Sigmoid colon (tissue), 7 donors: Measurements from ENCODE around the gene TGFB1I1. TPM values are rescaled to one million over a fixed set of nuclear protein-coding genes. Genes with fewer than 3 reads are reported as not detected.
"Not testable (repeated sequence)": the region's sequence is repeated elsewhere in the genome, so short reads cannot be mapped to it uniquely, and the experiment has no call there.

Source experiments
- DNase-seq: peaks from one replicate; pipeline ENCODE4 v3.0.0-alpha.2; 2019
- H3K27ac ChIP-seq, 4 donors: fragments of 200-600 bp; sonication (generic); one replicate each; pipeline ENCODE4 v1.5.1; 2016 to 2019; ENCODE audit warnings: mild to moderate bottlenecking in 1 of 4
- H3K27me3 ChIP-seq, 3 donors: fragments of 200-600 bp; sonication (generic); one replicate each; pipeline ENCODE4 v1.5.1; 2019; ENCODE audit warnings: mild to moderate bottlenecking in 1 of 3
- H3K36me3 ChIP-seq, 4 donors: fragments of 200-600 bp; sonication (generic); one replicate each; pipeline ENCODE4 v1.5.1; 2016 to 2019
- H3K4me1 ChIP-seq, 4 donors: fragments of 200-600 bp; sonication (generic); one replicate each; pipeline ENCODE4 v1.5.1; 2017 to 2019
- H3K4me3 ChIP-seq, 4 donors: fragments of 200-600 bp; sonication (generic); one replicate each; pipeline ENCODE4 v1.5.1; 2017 to 2019; ENCODE audit warnings: mild to moderate bottlenecking in 2 of 4, moderate library complexity in 1 of 4
- H3K9me3 ChIP-seq, 4 donors: fragments of 200-600 bp in 3 of 4; sonication (generic) in 3 of 4; one replicate each; pipeline versions ENCODE4 v1.5.1 to v1.6.1; 2013 to 2019
- EP300 ChIP-seq, 4 donors: sonication (generic); formaldehyde crosslinking; IDR thresholded peaks; one replicate each; pipeline ENCODE4 v1.6.1; 2017; ENCODE audit warnings: antibody characterized with exemption in 4 of 4
- POLR2A ChIP-seq, 2 donors: fragments of 450-650 bp; IDR thresholded peaks; one replicate each; pipeline ENCODE4 v1.6.1; 2016; ENCODE audit warnings: antibody characterized with exemption in 2 of 2, mild to moderate bottlenecking in 2 of 2, moderate library complexity in 2 of 2
- POLR2AphosphoS5 ChIP-seq, 4 donors: sonication (generic); formaldehyde crosslinking; IDR thresholded peaks; one replicate each; pipeline ENCODE4 v1.6.1; 2017; ENCODE audit warnings: antibody characterized with exemption in 4 of 4
- WGBS, 2 donors: extraction: QIAGEN DNeasy Blood & Tissue Kit; methylation state at CpG; one replicate each; pipeline ENCODE4 v1.1.7; 2013; 5-methylcytosine and 5-hydroxymethylcytosine counted together
- intact Hi-C: fragments of 100-400 bp; cut with DNase I; formaldehyde crosslinking; loops from one replicate; pipeline ENCODE4 v1.15.1; 2023
- polyA plus RNA-seq, 3 donors: library from polyadenylated mRNA; stranded (reverse); fragments of 200-250 nt; gene quantifications; one replicate each; pipeline ENCODE4 v1.2.3, GENCODE V29; 2013
- total RNA-seq, 4 donors: library from RNA; depleted of rRNA; stranded (reverse); fragments of >200 nt; gene quantifications; one replicate each; pipeline ENCODE4 v1.1.0, GENCODE V29; 2016
- TF ChIP-seq, protein P1 (sequence below), 4 experiments: fragments of 450-650 bp in 3 of 4; fragments of 200-600 bp in 1 of 4; IDR thresholded peaks; one replicate each; pipeline ENCODE4 v1.5.1; 2016 to 2019; ENCODE audit warnings: antibody characterized with exemption in 4 of 4, mild to moderate bottlenecking in 3 of 4, moderate library complexity in 2 of 4
- donor health status: healthy with polysubstance abuse.
- donor health status: Bipolar disorder and iron deficiency.
- donor health status: healthy.

The TGFB1I1 gene
- total and polyA plus RNA-seq, 7 donors, result 10.4 to 339 (median 124) TPM

DNA sequence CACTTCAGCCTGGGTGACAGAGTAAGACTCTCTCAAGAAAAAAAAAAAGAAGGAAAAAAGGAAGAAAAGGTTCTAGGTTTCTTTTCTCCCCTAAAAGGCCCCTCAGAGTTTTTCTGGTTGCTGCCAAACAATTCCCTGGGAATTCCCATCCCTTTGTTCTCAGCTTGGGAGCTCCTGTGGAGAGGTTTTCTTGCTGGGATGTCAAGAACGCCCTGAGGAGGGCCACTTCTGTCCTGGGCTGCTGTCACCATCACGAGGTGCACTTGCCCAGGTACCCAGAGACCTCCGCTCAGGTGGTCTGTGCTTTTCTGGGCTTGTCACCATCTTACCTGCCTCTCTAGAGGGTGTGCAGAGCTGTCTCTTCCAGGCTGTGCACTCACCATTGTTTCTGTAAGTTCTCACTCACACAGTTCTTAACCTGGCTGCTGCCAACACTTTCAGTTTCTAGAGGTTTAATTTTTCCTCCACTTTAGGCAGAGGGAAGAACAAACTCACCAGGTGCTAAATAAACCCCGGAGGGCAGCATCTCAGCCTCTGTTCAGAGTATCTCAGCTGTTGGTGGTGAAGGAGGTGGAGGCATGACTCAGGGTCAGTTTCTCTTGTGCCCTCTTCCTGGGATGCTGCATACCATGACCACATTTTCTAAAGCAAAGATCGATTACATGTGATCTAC is 41.4 kb upstream of the TGFB1I1 start:
- Histone ChIP-seq H3K27ac (no peak overlapping the region), H3K9me3 (no peaks in the 10 kb centered on the region), H3K27me3 (no peaks in the 10 kb centered on the region), H3K4me1 (peaks cover 0 to 11% (median 10%) of the 10 kb centered on the region in 4 donors), H3K36me3 (no peaks in the 10 kb centered on the region), H3K4me3 (no peak overlapping the region)
- DNase-seq, result peak; percentile 13
- TF ChIP-seq, protein P1, sequence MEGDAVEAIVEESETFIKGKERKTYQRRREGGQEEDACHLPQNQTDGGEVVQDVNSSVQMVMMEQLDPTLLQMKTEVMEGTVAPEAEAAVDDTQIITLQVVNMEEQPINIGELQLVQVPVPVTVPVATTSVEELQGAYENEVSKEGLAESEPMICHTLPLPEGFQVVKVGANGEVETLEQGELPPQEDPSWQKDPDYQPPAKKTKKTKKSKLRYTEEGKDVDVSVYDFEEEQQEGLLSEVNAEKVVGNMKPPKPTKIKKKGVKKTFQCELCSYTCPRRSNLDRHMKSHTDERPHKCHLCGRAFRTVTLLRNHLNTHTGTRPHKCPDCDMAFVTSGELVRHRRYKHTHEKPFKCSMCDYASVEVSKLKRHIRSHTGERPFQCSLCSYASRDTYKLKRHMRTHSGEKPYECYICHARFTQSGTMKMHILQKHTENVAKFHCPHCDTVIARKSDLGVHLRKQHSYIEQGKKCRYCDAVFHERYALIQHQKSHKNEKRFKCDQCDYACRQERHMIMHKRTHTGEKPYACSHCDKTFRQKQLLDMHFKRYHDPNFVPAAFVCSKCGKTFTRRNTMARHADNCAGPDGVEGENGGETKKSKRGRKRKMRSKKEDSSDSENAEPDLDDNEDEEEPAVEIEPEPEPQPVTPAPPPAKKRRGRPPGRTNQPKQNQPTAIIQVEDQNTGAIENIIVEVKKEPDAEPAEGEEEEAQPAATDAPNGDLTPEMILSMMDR (IDR thresholded peaks at IDR 0.05), result no peak
- no peak for TF ChIP-seq POLR2A (IDR thresholded peaks at IDR 0.05)
- 61 to 65% methylated on average over 5 of the region's 5 CpGs for WGBS, 2 donors
- intact Hi-C loops, result no loop called here

DNA sequence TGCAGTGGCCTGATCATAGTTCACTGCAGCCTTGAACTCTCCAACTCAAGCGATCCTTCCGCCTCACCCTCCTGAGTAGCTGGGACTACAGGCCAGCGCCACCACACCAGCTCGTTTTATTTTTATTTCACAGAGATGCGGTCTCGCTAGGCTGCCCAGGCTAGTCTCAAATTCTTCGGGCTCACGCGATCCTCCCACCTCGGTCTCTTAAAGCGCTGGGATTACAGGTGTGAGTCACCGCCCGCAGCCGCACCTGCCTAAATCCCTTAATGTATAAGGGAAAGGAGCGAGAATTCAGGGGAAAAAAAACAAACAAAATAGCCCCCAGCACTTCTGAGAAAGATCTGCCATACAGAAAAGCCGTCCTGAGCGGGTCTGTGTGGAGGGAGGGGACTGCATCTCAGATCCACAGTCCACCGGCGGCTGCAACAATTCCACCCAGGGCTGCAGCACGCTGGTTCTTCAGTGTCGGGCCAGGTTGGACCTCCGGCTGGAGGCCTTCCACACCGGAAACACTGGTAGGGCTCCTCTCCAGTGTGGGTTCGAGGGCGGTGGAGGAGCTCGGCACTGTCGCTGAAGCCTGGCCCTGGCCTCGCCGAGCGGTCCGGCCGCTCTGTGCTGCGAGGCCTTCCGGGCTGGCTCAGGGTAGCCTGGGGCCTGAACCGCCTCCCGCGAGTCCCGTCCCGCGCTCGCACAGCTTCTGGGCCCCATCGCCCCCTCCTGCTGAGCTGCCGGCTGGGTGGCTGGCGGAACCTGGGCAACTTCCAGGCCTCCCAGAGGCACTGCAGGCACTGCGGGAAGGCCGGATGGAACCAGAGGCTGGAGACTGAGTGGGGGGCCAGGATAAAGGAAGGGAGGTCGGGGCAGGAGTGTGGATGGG is 36.4 kb upstream of the TGFB1I1 start:
- no peaks in the 10 kb centered on the region for H3K9me3 ChIP-seq
- intact Hi-C loops, result no loop called here
- no peaks in the 10 kb centered on the region for H3K27me3 ChIP-seq
- H3K27ac ChIP-seq, result no peak overlapping the region
- no peaks in the 10 kb centered on the region for H3K36me3 ChIP-seq
- WGBS, 2 donors, result 95 to 96% methylated on average over 47 of the region's 47 CpGs
- H3K4me3 ChIP-seq, result no peak overlapping the region
- peak; percentile 44 for DNase-seq
- TF ChIP-seq EP300 (IDR thresholded peaks at IDR 0.05), result no peak
- TF ChIP-seq, protein P1 (IDR thresholded peaks at IDR 0.05), result no peak
- no peak for TF ChIP-seq POLR2AphosphoS5 (IDR thresholded peaks at IDR 0.05)
- no peak for TF ChIP-seq POLR2A (IDR thresholded peaks at IDR 0.05)
- H3K4me1 ChIP-seq, result no peaks in the 10 kb centered on the region

DNA sequence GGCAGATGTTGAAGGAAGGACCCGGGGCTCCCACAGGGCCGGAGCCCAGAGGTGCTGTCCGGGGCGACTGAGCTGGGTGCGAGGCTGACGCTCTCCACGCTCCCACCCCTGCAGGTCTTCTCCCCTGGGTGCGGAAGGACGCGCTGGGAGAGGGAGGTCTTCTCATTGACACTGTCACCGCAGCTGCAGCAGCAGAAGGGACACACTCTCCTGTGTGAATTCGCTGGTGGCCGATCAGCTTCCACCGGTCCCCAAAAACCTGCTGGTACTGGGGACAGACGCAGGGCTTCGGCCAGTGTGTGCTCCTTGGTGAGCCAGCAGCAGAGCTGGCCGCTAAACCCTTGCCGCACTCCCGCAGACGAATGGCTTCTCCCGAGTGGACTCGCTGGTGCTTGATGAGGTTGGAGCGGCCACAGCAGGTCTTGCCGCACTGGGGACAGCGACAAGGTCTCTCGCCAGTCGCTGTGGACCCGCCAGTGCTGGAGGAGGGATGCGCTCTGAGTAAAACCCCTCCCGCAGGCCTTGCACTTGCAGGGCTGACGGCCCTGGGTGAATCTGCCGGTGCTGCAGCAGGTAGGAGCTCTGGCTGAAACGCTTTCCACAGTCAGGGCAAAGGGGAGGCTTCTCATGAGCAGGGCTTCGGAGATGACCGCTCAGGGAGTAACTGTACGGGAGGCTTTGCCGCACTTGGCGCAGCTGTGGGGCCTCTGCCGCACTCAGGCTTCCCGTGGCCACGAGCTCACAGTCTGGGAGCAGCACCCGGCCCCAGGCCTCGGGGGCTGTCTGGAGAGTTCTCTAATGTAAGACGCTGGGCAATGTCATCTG is 35.5 kb upstream of the TGFB1I1 start:
- Histone ChIP-seq H3K9me3 (no peaks in the 10 kb centered on the region), H3K4me1 (no peaks in the 10 kb centered on the region), H3K27ac (no peak overlapping the region), H3K36me3 (no peaks in the 10 kb centered on the region), H3K4me3 (no peak overlapping the region), H3K27me3 (no peaks in the 10 kb centered on the region)
- WGBS, 2 donors, result 95 to 96% methylated on average over 44 of the region's 44 CpGs
- DNase-seq, result peak; percentile 34
- intact Hi-C loops, result no loop called here
- TF ChIP-seq, protein P1 (IDR thresholded peaks at IDR 0.05), result no peak
- TF ChIP-seq POLR2A (IDR thresholded peaks at IDR 0.05) (no peak), POLR2AphosphoS5 (IDR thresholded peaks at IDR 0.05) (no peak), EP300 (IDR thresholded peaks at IDR 0.05) (no peak)

DNA sequence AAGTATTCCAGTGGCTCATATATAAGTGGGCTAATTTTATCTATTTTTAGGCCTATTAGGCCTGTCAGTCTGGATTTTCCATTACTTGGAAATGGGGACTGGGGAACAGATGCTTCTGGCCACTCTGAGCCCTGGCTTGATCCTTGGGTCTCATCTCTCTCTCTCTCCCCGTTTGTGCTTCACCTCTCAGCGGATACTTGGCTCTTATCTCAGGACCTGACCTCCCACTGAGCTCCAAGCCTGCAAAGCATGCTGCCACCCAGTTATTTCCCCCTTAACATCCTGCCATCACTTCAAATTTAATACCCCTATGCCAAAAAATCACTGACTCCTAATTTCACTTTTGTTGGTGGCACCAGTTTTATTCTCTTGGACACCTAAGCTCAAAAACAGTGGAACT is 33.5 kb upstream of the TGFB1I1 start:
- intact Hi-C loops, result no loop called here
- DNase-seq, result peak; percentile 25
- 81 to 83% methylated on average over 2 of the region's 2 CpGs for WGBS, 2 donors

DNA sequence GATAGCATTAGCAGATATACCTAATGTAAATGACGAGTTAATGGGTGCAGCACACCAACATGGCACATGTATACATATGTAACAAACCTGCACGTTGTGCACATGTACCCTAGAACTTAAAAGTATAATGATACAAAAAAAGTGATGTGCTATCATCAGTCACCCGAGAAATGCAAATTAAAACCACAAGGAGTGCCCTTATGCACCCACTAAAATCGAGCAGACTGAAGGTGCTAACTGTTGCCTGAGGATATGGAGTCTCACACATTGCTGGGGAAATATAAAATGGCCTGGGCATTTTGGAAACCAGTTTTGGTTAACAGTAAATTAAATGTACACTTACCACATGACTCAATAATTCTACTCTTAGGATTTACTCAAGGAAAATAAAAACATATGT is 32.9 kb upstream of the TGFB1I1 start:
- H3K36me3 ChIP-seq, H3K27me3 ChIP-seq, DNase-seq, H3K27ac ChIP-seq, H3K9me3 ChIP-seq, H3K4me3 ChIP-seq, intact Hi-C loops: not testable (repeated sequence)
- 41 to 43% methylated on average over 3 of the region's 4 CpGs for WGBS, 2 donors
- peaks cover 0 to 12% (median 7%) of the 10 kb centered on the region in 4 donors for H3K4me1 ChIP-seq

More for the DNA sequence above, 33.5 kb upstream of the TGFB1I1 start:
- Histone ChIP-seq H3K36me3 (no peaks in the 10 kb centered on the region), H3K27me3 (no peaks in the 10 kb centered on the region), H3K27ac (no peak overlapping the region), H3K4me3 (no peak overlapping the region), H3K9me3 (no peaks in the 10 kb centered on the region), H3K4me1 (peaks cover 0 to 12% (median 7%) of the 10 kb centered on the region in 4 donors)
- no peak for TF ChIP-seq POLR2A (IDR thresholded peaks at IDR 0.05)
- TF ChIP-seq, protein P1 (IDR thresholded peaks at IDR 0.05), result no peak
- no peak for TF ChIP-seq EP300 (IDR thresholded peaks at IDR 0.05)
- TF ChIP-seq POLR2AphosphoS5 (IDR thresholded peaks at IDR 0.05), result no peak
